Bronchial smooth muscle cell (primary cell): Measurements from ENCODE around the gene MKI67. TPM values are rescaled to one million over a fixed set of nuclear protein-coding genes. Genes with fewer than 3 reads are reported as not detected.

Experiments
- total RNA-seq: library from RNA; depleted of rRNA; stranded (reverse); fragments of >200 nt; gene quantifications from 2 replicates; pipeline ENCODE4 v1.2.1, GENCODE V29; 2014

Gene MKI67, protein sequence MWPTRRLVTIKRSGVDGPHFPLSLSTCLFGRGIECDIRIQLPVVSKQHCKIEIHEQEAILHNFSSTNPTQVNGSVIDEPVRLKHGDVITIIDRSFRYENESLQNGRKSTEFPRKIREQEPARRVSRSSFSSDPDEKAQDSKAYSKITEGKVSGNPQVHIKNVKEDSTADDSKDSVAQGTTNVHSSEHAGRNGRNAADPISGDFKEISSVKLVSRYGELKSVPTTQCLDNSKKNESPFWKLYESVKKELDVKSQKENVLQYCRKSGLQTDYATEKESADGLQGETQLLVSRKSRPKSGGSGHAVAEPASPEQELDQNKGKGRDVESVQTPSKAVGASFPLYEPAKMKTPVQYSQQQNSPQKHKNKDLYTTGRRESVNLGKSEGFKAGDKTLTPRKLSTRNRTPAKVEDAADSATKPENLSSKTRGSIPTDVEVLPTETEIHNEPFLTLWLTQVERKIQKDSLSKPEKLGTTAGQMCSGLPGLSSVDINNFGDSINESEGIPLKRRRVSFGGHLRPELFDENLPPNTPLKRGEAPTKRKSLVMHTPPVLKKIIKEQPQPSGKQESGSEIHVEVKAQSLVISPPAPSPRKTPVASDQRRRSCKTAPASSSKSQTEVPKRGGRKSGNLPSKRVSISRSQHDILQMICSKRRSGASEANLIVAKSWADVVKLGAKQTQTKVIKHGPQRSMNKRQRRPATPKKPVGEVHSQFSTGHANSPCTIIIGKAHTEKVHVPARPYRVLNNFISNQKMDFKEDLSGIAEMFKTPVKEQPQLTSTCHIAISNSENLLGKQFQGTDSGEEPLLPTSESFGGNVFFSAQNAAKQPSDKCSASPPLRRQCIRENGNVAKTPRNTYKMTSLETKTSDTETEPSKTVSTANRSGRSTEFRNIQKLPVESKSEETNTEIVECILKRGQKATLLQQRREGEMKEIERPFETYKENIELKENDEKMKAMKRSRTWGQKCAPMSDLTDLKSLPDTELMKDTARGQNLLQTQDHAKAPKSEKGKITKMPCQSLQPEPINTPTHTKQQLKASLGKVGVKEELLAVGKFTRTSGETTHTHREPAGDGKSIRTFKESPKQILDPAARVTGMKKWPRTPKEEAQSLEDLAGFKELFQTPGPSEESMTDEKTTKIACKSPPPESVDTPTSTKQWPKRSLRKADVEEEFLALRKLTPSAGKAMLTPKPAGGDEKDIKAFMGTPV (N-terminal part only)
- total RNA-seq = 0.60 and 1.7 TPM in 2 replicates

DNA sequence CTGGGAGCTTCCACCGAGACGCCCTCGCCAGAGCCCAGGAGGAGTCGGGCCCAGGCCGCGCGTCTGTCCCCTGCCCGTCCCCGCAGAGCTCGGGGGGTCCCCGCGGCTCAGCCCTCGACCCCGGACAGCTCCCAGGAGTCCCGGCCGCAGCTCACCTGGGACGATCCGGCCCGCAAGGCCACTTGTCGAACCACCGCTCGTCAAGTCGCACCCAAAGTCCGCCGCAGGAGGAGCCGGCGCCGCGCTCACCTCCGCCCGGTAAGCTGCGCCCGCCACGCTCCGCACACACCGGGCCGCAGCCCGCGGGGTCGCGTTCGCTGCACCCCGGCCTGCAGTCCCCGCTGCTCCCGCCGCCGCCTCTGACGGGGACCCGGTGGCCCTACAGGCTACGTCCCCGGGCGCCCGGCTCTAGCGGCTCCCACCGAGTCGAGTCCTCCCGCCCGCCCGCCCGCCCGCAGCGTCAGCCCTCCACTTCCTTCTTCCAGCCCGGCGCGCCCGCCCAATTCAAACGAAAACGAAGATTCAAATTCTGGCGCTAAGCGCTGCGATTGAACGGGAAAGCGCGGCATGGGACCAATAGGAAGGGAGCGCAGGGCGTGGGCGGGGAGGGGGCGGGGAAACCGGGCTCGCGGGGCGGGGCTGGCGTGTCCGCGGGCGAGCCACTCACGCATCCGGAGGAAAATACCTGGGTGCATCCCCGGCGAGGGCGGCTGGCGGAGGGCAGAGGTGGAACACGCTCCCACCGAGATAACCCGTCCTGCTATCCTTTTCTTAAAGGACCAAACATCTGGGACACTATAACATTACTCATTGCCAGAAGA lies at the start of gene MKI67:
MKI67 (minus strand) TSS at position 480 of the 821 bp plus-strand sequence. CDS start 756 bp downstream, outside the sequence.

Other genes with a start within 250 kb of the MKI67 start
- gene CLRN3, start 233.5 kb downstream of the MKI67 start, total RNA-seq = not detected in 2 replicates
- 0.52 and 0.79 TPM in 2 replicates for gene PTPRE, start 219.3 kb downstream of the MKI67 start, total RNA-seq